ENCODE results near the gene ZBED6.

DNA sequence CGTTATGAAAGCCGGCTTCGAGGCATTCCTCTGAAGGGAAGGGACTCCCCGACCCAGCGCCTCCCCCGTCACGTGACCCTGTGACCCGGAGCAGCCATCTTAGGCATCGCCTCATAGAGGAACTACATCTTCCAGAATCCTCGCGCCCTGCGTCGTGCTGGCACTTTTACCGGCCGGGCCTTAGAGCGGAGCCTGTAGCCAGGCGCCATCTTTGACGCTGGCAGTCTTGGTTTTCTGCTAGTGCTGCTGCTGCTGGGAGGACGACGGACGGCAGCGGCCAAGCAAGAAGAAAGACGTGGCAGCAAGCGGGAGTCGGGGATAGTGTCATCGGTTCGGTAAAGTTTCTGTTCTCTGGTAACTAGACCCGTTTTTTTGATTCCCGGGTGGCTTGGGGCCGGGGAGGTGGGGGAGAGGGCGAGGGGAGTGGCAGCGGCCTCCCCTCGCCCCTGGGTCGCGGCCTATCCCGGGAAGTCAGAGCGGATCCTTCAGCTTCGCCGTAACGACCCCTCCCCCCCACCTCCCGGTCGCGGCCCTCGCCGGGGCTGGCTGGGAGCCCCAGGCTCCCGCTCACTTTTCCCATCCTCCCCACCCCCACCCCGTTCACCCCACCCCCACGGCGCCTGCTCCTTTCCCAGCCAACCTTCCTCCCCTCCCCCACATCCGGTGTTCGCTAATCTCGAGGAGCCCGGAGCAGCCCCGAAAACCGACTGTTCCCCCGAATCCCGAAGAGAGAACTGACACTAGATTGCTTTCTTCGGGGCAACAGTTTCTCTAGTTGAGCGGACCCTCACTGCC lies at the start of gene ZBED6, which contains the start of gene ZC3H11A:
- no peak for TF ChIP-seq SRF (IDR thresholded peaks at IDR 0.05; ENCODE audit: low read depth in 2 of 2, low read length in 2 of 2)
- TF ChIP-seq, protein P1, sequence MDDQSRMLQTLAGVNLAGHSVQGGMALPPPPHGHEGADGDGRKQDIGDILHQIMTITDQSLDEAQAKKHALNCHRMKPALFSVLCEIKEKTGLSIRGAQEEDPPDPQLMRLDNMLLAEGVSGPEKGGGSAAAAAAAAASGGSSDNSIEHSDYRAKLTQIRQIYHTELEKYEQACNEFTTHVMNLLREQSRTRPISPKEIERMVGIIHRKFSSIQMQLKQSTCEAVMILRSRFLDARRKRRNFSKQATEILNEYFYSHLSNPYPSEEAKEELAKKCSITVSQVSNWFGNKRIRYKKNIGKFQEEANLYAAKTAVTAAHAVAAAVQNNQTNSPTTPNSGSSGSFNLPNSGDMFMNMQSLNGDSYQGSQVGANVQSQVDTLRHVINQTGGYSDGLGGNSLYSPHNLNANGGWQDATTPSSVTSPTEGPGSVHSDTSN (IDR thresholded peaks at IDR 0.05; ENCODE audit: insufficient replicate concordance, low read depth, low read length) = no peak
- TF ChIP-seq, protein P2, sequence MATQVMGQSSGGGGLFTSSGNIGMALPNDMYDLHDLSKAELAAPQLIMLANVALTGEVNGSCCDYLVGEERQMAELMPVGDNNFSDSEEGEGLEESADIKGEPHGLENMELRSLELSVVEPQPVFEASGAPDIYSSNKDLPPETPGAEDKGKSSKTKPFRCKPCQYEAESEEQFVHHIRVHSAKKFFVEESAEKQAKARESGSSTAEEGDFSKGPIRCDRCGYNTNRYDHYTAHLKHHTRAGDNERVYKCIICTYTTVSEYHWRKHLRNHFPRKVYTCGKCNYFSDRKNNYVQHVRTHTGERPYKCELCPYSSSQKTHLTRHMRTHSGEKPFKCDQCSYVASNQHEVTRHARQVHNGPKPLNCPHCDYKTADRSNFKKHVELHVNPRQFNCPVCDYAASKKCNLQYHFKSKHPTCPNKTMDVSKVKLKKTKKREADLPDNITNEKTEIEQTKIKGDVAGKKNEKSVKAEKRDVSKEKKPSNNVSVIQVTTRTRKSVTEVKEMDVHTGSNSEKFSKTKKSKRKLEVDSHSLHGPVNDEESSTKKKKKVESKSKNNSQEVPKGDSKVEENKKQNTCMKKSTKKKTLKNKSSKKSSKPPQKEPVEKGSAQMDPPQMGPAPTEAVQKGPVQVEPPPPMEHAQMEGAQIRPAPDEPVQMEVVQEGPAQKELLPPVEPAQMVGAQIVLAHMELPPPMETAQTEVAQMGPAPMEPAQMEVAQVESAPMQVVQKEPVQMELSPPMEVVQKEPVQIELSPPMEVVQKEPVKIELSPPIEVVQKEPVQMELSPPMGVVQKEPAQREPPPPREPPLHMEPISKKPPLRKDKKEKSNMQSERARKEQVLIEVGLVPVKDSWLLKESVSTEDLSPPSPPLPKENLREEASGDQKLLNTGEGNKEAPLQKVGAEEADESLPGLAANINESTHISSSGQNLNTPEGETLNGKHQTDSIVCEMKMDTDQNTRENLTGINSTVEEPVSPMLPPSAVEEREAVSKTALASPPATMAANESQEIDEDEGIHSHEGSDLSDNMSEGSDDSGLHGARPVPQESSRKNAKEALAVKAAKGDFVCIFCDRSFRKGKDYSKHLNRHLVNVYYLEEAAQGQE (IDR thresholded peaks at IDR 0.05; ENCODE audit: low read depth, low read length) = no peak
